HCT116 (cell line): ENCODE data around the gene JAK1. TPM values are rescaled to one million over a fixed set of nuclear protein-coding genes. Genes with fewer than 3 reads are reported as not detected.
A peak's percentile ranks its signal among the peaks of the same experiment; 100 is the strongest.

Experiments used
- ATAC-seq: fragments of 200-7000 bp; cut with Tn5 transposase; 2 replicates; pipeline ENCODE4 v1.9.1; 2020; ENCODE audit warnings: mild to moderate bottlenecking, moderate library complexity
- BruUV-seq: library from RNA; stranded (reverse); fragments of 400-500 nt; replicated peaks from 2 replicates; lab custom pipeline; 2021; lab: Mats Ljungman, UMichigan
- CTCF ChIA-PET: fragments of 300-600 bp; sonication (Branson Sonifier 250); formaldehyde crosslinking; loops from one replicate; lab custom pipeline; 2021; ENCODE audit warnings: antibody characterized with exemption; lab: Charles Lee
- POLR2A ChIA-PET: fragments of 300-600, 350-600 bp; sonication (Branson Sonifier 250); formaldehyde crosslinking; loops from one replicate; lab custom pipeline; 2021; ENCODE audit warnings: antibody characterized with exemption; lab: Charles Lee
- RAD21 ChIA-PET, 2 experiments: fragments of 300-600 bp; sonication (Branson Sonifier 250); formaldehyde crosslinking; loops; one replicate each; lab custom pipeline; 2023; ENCODE audit warnings: low total read pairs in 2 of 2; ENCODE audit not compliant: uncharacterized antibody in 2 of 2, unreplicated experiment in 2 of 2, low non-redundant PET in 1 of 2; lab: Charles Lee
- DNase-seq: peaks from one replicate; pipeline ENCODE4 v3.0.0-alpha.2; 2010; ENCODE audit warnings: low read depth, low spot score
- H2AFZ ChIP-seq: fragments of 200-600 bp; shearing (Covaris generic), sonication (generic); 2 replicates; pipeline ENCODE4 v1.6.1; 2017; ENCODE audit warnings: low read depth, mixed run types, mixed read lengths, antibody characterized with exemption, low read length; ENCODE audit not compliant: poor library complexity, severe bottlenecking
- H3K27ac ChIP-seq: 2 replicates; pipeline ENCODE4 v1.5.1; 2012; ENCODE audit warnings: low read depth, low read length
- H3K27me3 ChIP-seq: fragments of 200-600 bp; sonication (generic); 2 replicates; pipeline ENCODE4 v1.6.1; 2016; ENCODE audit warnings: mixed run types, low read length, mixed read lengths; ENCODE audit not compliant: insufficient read depth
- H3K36me3 ChIP-seq, 2 experiments: fragments of 200-500 bp in 1 of 2; fragments of 200-600 bp in 1 of 2; sonication (Bioruptor generic) in 1 of 2; sonication (generic) in 1 of 2; 2 replicates each; pipeline versions ENCODE4 v1.5.1 to v1.6.1; 2014 to 2016; ENCODE audit warnings: low read length in 2 of 2, inconsistent platforms in 1 of 2, mixed read lengths in 1 of 2, mixed run types in 1 of 2; ENCODE audit not compliant: insufficient read depth in 2 of 2, control insufficient read depth in 1 of 2
- H3K4me1 ChIP-seq, 2 experiments: fragments of 200-600 bp in 1 of 2; sonication (generic) in 1 of 2; 2 replicates each; pipeline versions ENCODE4 v1.5.1 to v1.6.1; 2012 to 2017; ENCODE audit warnings: low read length in 2 of 2, inconsistent platforms in 1 of 2, mild to moderate bottlenecking in 1 of 2, mixed read lengths in 1 of 2, mixed run types in 1 of 2, moderate library complexity in 1 of 2; ENCODE audit not compliant: insufficient read depth in 2 of 2, control insufficient read depth in 1 of 2
- H3K4me2 ChIP-seq: fragments of 200-600 bp; sonication (generic); 2 replicates; pipeline ENCODE4 v1.6.1; 2017; ENCODE audit warnings: mixed run types, low read length, mixed read lengths
- H3K4me3 ChIP-seq, 2 experiments: fragments of 200-600 bp in 1 of 2; sonication (generic) in 1 of 2; replicated peaks in 1 of 2; 2 replicates each; pipeline ENCODE4 v1.5.1; 2011 to 2016; ENCODE audit warnings: low read length in 2 of 2, control low read depth in 1 of 2, low read depth in 1 of 2, mild to moderate bottlenecking in 1 of 2, mixed read lengths in 1 of 2, mixed run types in 1 of 2
- H3K79me2 ChIP-seq: fragments of 200-600 bp; sonication (generic); 2 replicates; pipeline ENCODE4 v1.6.1; 2017; ENCODE audit warnings: mild to moderate bottlenecking, mixed run types, low read length, moderate library complexity, mixed read lengths; ENCODE audit not compliant: insufficient read depth
- H3K9ac ChIP-seq: fragments of 200-600 bp; sonication (generic); 2 replicates; pipeline ENCODE4 v1.6.1; 2016; ENCODE audit warnings: low read length, mixed read lengths
- H3K9me2 ChIP-seq: fragments of 200-600 bp; sonication (generic), shearing (Covaris generic); 2 replicates; pipeline ENCODE4 v1.6.1; 2017; ENCODE audit warnings: mixed run types, mild to moderate bottlenecking, moderate library complexity; ENCODE audit not compliant: insufficient read depth
- H3K9me3 ChIP-seq, 2 experiments: fragments of 200-500 bp in 1 of 2; fragments of 200-600 bp in 1 of 2; sonication (Bioruptor generic) in 1 of 2; sonication (generic) in 1 of 2; 2 replicates each; pipeline ENCODE4 v1.6.1; 2014 to 2017; ENCODE audit warnings: low read length in 2 of 2, mixed read lengths in 2 of 2, inconsistent platforms in 1 of 2, low read depth in 1 of 2, mild to moderate bottlenecking in 1 of 2, mixed run types in 1 of 2, moderate library complexity in 1 of 2; ENCODE audit not compliant: control insufficient read depth in 1 of 2, insufficient read depth in 1 of 2
- H4K20me1 ChIP-seq: fragments of 200-600 bp; sonication (generic), shearing (Covaris generic); 2 replicates; pipeline ENCODE4 v1.6.1; 2017; ENCODE audit warnings: mixed run types, mild to moderate bottlenecking, moderate library complexity; ENCODE audit not compliant: insufficient read depth
- EZH2phosphoT487 ChIP-seq: fragments of 200-600 bp; IDR thresholded peaks from 2 replicates; pipeline ENCODE4 v1.6.1; 2018; ENCODE audit warnings: antibody characterized with exemption, borderline replicate concordance
- JUND ChIP-seq: IDR thresholded peaks from 2 replicates; pipeline ENCODE4 v1.6.1; 2012
- MAX ChIP-seq: IDR thresholded peaks from 2 replicates; pipeline ENCODE4 v1.6.1; 2012
- POLR2AphosphoS5 ChIP-seq: IDR thresholded peaks from 2 replicates; pipeline ENCODE4 v1.6.1; 2011; ENCODE audit warnings: mild to moderate bottlenecking, low read depth, low read length, moderate library complexity
- SRF ChIP-seq: IDR thresholded peaks from 2 replicates; pipeline ENCODE4 v1.6.1; 2012; ENCODE audit warnings: low read depth
- YY1 ChIP-seq: IDR thresholded peaks from 2 replicates; pipeline ENCODE4 v1.6.1; 2011; ENCODE audit warnings: low read length, low read depth, moderate library complexity, mild to moderate bottlenecking; ENCODE audit not compliant: insufficient replicate concordance; ENCODE audit errors: extremely low read depth
- ZBTB33 ChIP-seq: IDR thresholded peaks from 2 replicates; pipeline ENCODE4 v1.6.1; 2011; ENCODE audit warnings: mild to moderate bottlenecking, low read length, moderate library complexity; ENCODE audit not compliant: insufficient replicate concordance; ENCODE audit errors: extremely low read depth
- ZNF274 ChIP-seq: fragments of 200-500 bp; sonication (Bioruptor generic); IDR thresholded peaks from 2 replicates; pipeline ENCODE4 v1.6.1; 2014; ENCODE audit warnings: mild to moderate bottlenecking, low read depth, low read length, inconsistent platforms
- intact Hi-C: fragments of 100-400 bp; cut with micrococcal nuclease; formaldehyde crosslinking; loops from 2 replicates; pipeline ENCODE4 v1.10.0; 2022
- total RNA-seq: library from RNA; stranded (reverse); gene quantifications from one replicate; pipeline ENCODE4 v1.2.1, GENCODE V29; 2021; ENCODE audit not compliant: unreplicated experiment

Gene JAK1
- total RNA-seq, 1 experiment from 2014 or later: 53.2 TPM

- Histone ChIP-seq H2AFZ (no peak overlapping the region), H3K9me3 (no peaks in the 10 kb centered on the region), H3K4me1 (peaks cover 33 to 47% of the 10 kb centered on the region in 2 experiments), H3K4me3 (no peak overlapping the region), H3K36me3 (no peaks in the 10 kb centered on the region), H3K27ac (no peak overlapping the region), H3K4me2 (peak overlapping the region; percentile 75), H4K20me1 (no peaks in the 10 kb centered on the region), H3K9ac (no peak overlapping the region), H3K27me3 (no peaks in the 10 kb centered on the region), H3K79me2 (peaks cover 33% of the 10 kb centered on the region), H3K9me2 (no peaks in the 10 kb centered on the region)
- ChIA-PET RAD21 (no interaction called here), CTCF (no interaction called here), POLR2A (no interaction called here)
- ATAC-seq (peak; percentile 57), DNase-seq (no peak)
- TF ChIP-seq JUND (no peak), ZNF274 (no peak), POLR2AphosphoS5 (no peak), YY1 (no peak), SRF (no peak), ZBTB33 (no peak), MAX (peak; percentile 41; the same call in 1 of the 2 replicates), EZH2phosphoT487 (no peak)
- intact Hi-C loops: no loop called here
- no TSS peak for BruUV-seq
These were observed 50.7 kb downstream of the JAK1 start for GRCh38 chr1:64915381-64916274.
